ENCODE data around the gene EPB42.
A peak's percentile ranks its signal among the peaks of the same experiment; 100 is the strongest.

The EPB42 gene

DNA sequence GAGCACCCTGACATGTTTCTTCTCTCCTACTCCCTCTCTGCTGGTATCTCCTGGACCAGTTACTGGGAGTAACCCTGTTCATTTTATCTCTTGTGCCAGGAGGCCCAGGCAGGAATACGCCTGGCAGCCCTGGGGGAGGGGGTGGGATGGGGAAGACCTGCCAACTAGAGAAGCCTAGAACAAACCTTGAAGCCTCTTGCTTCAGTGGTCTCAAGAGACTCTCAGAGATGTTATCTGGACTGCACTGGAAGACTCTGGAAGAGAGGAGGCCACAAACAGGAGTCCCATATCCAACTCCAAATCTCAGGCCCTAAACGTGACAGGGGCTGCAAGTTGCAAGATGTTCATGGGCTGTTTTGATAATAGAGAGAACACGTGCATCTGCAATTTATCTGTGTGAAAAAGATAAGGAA lies at the start of gene EPB42:
Gene EPB42 (minus strand): TSS at position 28 of the 413 bp plus-strand sequence. CDS start 193 bp downstream, outside the sequence.
- no peak for DNase-seq (ENCODE audit: low read depth in 2 of 2)

DNA sequence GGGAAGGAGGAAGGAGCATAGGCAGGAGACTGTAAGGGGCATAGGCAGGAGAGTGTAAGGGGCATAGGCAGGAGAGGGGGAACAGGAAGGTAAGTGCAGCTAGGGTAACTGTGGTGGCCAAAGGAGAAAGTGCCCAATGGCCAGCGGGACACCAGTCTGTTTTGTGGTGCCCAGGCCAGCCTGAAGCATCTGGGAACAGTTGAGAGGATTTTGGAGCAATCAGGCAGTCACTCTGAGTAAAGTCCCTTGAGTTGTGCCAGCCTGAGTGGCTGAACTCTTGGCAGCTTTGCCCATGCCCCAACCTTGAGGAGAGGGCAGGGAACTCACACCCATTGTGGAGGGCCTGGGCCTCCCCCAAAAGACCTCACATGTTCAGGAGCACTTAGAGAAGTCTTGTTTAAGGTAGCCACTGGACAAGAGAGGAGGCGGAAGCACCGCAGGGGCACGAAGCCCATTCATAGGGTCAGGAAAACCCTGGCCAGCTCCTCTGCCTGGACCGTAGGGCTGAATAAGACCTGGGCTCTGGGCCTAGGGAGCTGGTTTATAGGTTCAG lies 49.4 kb upstream of the EPB42 start:
- no peak for DNase-seq (ENCODE audit: low read depth in 2 of 2)

DNA sequence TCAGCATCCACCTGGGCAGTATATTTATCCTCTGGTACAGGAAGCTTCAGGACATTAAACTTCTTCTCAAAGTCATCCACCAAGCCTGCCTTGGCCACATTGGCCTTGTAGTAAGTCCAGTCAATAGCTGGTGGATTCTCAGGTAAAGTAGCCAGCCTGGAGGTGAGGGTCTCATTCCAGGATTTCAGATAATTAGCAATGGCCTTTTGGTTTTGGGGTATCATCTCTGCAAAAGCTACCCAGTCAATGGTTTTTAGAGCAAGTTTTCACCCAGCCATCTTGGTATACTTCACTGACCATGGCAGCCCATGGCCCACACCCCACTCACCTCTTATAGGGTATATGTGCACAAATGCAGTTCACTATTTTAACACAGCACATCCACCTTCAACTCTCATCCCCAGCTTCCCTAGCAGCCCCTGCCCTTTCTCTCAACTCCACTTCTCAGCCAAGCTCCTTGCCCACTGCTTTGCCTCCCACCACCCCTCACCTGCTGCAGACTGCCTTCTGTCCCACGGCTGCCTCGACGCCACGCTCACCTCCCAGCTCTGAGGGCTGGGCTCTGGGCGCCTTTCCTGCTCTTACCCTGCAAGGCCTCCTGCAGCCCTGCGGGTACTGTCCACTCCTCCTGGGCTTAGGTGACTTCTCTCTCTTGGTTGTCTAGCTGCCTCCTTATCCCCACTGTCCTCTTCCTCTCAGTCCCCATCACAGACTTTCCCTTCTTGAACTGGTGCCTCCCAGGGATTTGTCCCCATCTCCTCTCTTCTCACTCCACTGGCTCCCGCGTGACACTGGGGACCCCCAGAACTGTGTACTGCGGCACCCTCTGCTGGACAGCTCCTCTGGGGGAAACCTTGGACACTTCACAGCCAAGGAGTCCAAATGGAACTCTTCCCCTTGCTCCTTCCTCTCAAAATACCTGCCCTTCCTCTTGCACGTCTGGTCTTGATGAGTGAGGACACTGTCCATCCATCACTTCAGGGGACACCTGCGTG lies 47.6 kb upstream of the EPB42 start:
- no peak for DNase-seq (ENCODE audit: low read depth in 2 of 2)

DNA sequence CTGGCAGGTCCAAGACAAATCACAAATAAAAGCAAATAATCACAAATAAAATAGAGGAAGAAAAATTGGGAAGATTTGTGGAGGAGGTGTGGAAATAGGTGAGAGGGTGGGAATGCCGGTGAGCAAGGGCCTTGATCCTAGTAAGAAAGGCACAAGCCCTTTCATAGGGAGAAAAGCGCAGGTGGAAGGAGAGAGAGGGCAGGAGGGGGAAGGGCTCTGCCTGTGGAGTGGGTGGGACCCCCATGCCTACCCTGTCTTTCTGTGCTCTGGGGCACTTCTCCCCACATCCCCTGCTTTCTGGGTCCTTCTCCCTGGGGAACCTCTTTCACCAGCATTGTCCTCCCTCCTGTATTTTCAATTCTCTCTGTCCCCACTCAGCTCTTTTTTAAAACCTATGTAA lies 46.6 kb upstream of the EPB42 start:
- no peak for DNase-seq (ENCODE audit: low read depth in 2 of 2)

DNA sequence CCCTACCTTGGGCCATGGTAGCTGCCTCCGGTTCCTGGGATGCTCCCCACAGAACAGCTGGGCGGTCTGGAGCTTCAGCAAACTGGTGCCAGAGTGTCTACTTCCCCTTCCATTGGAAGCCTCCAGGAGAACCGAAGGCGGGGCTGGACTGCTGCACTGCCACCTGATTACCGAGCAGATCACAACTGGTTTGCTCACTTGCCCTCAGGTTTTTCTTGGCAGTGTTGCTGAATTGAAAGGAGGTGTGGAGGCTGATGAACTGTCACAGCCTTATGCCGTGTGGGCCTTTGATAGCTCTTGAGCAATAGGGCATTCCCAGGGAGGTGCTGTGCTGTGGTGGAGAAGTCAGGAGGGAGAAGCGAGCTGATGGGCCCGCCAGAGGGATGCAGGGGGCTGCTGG lies 46.0 kb upstream of the EPB42 start, which contains the start of gene TGM5:
Gene TGM5 (minus strand): TSS at position 95 of the 400 bp plus-strand sequence. CDS start 79 bp downstream, at position 16.
- DNase-seq (ENCODE audit: low read depth in 2 of 2) = no peak

DNA sequence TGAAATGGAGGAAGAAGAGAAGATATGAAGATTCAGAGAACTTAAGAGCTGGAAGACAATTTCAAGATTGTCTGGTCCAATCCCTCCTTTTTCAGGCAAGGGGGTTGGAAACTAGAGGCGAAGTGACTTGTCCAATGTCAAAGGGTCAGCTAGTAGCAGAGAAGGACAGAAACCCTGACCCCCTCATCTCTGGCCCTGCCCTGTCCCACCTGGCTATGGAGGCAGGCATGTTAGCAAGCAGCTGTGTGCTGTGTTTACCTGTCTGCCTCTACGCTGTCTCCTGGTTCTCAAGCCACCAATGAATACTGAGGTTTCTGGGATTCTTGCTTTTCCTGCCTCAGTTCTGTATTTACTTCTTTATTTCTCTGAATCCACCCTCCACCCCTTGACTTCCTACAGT lies 45.6 kb upstream of the EPB42 start:
- DNase-seq (ENCODE audit: low read depth in 2 of 2) = no peak

DNA sequence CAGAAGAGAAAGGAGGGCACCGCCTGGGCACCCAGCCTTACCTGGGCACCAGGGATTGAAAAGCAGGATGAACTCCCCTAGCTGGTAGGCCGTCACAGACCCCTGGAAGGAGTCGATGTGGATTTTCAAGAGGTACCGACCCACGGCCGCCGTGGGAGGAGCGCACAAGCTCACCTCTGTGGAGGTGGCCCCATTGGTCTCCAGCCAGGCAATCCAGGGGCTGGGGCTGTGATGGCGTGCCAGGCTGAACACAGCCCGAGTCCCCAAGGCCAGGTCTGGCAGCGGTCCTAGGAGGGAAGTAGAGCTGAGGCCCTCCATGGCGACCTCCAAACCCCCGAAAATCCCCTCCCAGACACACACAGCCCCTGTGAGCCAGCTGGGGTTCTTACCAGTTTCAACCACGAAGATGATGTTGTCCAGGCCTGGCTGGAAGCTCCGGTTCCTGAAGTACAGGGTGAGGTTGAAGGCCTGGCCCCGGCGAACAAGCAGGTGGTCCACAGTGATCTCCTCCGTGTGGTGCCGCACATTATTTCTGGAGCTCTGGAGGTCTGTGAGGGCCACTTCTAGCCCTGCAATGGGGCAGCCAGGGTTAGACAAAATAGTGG lies 39.3 kb upstream of the EPB42 start:
- DNase-seq (ENCODE audit: low read depth in 2 of 2) = no peak

DNA sequence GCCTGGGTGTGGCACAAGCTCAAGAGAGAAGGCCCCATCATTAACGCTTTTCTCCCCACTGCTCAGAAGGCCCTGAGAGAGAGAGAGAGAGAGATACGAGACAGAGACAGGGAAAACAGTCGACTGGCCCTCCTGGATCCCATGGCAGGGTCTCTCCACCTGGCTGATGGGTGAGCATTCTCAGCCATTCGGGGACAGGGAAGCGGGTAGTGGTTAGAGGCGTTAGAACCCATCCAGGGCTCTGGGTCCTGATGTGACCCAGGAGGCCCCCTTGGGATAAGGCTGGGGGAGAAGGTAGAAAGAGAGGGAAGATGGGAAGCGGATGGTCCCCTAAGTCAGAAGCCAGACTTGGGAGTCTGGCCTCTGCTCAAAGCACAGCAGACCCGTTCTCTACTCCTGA lies 38.0 kb upstream of the EPB42 start:
- DNase-seq (ENCODE audit: low read depth in 2 of 2) = no peak

DNA sequence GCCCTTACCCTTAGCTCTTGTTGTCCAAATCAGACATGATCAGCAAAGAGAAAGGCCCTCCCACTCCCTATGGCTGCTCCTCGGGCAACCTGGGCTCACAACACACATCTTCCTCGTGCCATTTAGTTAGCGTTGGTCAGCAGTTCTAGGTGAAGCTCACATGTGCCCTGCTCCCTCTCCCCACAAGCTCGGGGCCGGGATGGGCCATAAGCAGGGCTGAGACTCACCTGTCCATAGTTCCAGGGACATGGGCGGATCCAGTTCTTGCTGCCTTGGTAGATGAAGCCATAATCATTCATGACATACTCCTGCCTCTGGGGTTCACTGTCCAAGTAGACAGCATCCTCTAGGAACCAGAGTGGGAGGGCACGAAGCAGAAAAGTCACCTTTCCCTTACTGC lies 35.5 kb upstream of the EPB42 start:
- DNase-seq (ENCODE audit: low read depth in 2 of 2) = no peak

DNA sequence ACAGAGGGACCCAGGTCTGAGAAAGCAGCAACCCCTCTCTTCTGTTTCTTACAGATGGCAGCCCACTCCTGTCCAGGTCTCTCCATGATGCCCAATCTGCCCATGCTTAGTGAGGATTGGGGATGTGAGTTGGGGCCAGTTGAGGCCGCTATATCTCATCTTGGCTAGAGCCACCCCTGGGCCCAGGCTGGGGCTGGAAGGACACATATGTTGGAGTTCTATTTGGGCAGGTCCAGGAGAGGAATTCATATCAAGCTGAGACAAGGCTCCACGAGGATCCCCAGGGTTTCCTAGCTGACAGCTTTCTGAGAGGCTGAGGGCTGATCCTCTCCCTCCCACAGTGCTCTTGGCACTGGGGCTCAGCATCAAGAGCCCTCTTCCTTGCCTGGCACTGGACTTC lies 34.6 kb upstream of the EPB42 start:
- no peak for DNase-seq (ENCODE audit: low read depth in 2 of 2)

DNA sequence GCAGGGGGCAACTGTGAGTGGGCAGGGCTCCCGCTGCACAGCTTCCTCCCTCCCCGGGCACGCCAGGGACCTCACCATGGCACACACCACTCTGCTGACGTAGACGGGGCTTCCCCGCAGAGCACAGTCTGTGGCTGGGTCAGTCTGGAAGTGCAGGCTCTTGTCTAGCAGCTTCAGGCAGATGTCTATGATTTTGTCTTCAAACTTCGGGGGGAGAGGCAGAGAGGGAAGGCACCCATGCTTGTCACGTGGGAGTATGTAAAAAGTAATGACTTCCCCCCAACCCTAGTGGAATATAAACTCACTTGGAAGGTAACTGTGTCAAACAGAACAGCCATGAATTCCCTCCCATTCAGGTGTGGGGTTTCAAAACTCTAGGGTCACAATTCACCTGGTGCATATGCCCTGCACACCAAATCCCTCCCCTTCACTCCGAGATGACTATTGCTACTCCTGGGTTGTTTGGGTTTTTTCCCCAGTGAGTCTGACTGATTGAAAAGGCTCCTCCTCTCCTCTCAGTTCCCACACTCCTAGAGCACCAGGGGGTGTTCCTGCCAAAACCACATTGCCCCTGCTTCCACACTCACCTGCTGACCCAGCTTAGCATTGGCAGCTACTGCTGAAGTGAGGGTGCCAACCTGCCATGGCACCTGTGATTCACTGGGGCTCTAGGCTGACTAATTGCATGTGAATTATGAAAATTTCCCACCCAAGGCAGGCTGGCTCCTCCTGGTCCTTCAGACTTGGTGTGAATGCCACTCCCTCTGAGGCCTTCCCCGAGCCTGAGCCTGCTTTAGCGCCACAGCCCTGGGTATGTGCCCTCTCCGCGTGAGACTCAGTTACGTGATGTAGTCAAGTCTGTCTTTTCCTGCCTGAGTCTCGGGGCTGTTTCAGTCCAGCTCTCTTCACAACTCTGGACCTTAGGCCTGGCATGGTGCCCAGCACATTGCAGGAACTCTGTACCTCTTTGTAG lies 32.9 kb upstream of the EPB42 start:
- DNase-seq (ENCODE audit: low read depth in 2 of 2) = peak in 1 of 2 donors; percentile 6

DNA sequence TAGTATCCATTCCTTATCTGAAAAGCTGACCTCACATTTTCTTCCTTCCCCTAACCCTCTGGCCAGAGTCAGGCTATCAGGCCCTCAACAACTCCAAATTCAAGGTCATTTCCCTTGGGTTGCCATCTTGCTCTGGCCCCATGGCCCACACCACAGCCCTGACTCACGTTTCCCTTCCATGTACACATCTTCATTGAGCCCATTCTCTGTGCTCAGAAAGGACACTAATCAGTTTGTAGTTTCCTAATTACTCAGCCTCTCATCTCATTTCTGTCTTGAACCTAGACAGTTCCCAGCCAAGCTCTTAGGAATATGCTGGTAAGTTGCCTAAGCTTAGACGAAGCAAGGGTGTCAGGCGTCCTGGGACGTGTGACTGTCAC lies 31.0 kb upstream of the EPB42 start:
- no peak for DNase-seq (ENCODE audit: low read depth in 2 of 2)

DNA sequence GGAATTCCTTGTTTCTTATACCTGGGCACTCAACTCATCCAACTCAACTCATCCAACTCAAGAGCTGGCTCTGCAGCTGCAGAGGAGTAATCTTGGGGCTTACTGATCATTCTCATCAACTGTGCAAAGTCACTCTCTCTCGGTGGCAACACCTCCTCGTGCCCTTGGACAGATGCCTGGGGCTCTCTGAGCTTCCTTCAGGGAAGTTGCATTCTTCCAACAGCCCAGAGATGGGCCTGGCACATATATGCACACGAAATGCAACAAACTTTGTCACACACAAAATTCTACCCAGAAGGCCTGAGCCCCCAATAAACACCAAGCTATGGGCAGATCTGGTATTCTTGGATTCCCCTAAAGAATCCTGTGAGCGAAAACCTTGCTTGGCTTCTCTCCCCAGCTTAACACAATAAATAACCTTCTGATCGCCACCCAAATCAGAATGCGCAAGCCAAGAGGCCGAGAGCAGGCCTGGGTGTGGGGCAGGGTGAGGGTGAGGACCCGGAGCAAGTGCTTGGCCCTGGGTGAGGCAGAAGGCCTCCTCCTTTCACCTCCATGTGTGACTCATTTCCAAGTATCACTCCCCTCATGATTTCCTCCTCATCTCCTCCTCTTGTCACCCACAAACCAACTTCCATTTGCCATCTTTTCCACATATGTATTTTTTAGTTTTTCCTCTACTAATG lies 30.5 kb upstream of the EPB42 start:
- no peak for DNase-seq (ENCODE audit: low read depth in 2 of 2)

DNA sequence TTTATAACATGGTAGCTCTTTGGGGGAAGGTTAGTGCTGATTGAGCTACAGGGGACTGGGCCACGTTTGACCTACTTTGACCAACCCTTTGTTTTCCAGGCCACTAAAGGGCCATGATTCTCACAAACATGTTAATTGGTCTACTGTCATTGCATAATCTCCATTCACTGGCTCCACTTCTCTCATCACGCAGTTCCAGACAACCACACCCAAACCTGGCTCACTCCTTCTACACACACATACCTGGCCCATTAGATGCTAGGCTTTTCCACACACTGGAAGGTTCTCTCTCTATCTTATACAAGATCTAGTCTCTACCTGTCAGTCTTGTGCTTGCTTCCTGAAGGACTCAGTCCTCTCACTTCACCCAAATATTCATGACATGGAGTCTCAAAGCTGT lies 30.0 kb upstream of the EPB42 start:
- no peak for DNase-seq (ENCODE audit: low read depth in 2 of 2)

DNA sequence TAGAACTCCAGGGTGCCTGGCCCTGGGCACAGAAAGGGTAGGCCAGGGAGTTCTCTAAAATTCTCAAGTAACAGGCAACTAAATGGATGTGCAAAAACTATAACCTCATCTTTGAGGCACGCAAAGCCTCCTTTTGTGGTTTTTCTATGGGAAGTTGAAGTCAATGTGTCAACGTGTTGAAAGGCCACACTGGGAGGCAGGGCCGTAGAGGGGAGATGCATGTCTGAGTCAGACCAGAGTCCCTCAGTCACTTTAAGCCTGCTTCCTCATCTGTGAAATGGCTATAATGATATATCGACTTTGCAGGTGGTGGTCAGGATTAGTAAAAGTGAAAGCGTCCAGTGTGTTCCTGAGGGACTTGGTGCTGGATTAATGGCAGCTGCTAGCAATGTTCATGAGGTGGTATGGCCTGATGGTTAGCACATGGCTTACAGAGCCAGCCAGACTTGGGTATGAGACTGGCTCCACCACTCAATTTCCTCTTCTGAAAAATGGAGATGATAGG lies 28.9 kb upstream of the EPB42 start:
- DNase-seq (ENCODE audit: low read depth in 2 of 2) = no peak

DNA sequence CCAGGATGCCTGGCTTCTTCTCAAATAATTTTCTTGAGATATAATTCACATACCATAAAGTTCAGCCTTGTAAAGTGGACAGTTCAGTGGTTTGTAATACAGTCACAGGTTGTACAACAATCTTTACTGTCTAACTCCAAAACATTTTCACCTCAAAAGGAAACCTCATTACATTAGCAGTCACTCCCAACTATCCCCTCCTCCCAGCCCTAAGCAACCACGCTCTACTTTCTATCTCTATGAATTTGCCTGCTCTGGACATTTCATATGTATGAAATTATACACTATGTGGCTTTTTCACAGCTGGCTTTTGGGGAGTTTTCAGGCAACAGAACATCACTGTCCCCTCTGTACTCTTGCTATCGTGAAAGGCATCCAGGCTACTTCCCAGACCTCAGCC lies 28.4 kb upstream of the EPB42 start:
- no peak for DNase-seq (ENCODE audit: low read depth in 2 of 2)

DNA sequence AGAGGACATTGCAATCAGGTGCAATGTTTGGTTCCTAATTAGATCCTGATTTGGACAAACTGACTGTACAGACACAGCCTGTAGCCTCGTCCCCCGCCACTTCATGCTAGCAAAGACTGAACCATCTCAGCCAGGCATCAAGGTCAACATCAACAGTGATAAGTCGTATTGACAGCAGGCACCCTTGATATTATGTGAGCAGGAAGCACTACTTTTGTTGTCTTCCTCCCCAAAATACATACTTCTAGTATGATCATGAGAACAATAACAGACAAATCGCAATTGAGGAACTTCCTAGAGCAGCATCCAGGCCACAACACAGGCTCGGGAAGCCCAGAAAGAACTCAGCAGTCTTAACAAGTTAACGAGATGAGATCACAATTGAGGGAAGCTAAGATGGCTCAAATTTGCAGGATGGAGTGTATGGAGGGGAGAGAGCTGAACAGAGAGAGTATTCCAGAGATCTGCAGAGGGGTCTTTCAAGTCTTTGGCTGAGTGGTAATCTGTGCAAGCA lies 25.5 kb upstream of the EPB42 start:
- no peak for DNase-seq (ENCODE audit: low read depth in 2 of 2)

DNA sequence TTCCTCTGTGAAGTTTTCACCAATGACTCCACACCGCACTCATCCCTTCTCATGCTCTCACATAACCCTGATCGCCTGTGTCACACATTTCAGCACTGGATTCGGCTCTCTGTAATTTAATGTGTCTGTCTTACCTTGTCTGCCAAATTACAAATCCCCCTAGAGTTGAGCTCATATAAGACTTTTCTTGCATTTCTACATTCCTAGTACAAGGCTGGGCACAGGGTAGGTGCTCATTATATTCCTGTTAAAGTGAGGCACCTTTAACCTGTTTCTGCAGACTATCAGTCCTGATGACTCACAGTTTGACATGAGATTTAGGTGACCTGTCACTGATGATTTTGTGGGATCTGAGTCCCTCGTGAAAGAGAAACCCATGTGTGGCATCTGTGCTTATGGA lies 23.3 kb upstream of the EPB42 start:
- no peak for DNase-seq (ENCODE audit: low read depth in 2 of 2)

DNA sequence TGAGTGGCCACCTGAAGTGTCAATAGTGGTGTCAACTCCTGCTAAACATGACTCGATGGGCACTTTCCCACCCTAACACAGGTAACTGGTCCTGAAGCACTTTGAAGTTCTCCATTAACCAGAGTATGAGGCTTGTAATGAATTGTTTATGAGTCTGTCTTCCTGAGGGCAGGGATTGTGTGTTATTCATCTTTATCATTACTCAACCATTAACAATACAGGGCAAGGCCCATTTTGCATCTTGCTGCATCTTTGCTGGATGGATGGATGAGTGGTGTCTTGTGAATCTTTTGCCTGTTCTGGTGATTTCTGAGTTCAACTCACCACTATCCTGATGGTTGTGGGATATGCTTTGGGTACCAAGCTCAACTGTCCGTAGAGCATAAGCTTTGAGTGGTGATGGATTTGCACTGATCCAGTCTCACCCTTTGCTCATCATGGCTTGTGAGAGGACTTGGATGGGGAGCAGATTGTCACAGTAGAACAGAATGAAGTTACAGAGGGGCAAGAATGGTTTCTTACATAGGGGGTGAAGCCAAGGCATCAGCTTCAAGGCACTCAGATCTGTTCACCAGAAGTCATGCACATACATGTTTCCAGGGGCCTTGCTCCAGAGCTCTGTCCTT lies 22.3 kb upstream of the EPB42 start:
- no peak for DNase-seq (ENCODE audit: low read depth in 2 of 2)

DNA sequence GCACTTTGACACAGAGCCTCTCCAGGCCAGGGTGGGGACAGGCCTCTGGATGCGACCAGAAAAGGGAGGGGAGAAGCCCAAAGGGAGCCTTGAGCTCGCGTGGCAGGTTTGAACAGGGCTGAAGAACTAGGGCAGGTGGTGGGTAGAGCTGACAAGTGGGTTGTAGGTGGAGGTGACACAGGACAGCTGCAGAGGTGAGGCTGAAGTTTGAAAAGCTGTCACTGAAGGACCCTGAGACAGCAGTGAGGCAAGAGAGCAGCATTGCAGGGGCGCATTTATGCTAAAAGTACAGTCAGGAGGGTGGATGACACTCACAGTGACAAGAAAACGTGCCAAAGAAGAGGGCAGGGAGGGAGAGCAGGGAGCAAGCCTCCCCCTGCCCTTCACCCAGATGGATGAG lies 21.8 kb upstream of the EPB42 start:
- DNase-seq (ENCODE audit: low read depth in 2 of 2) = no peak
